Measurements from ENCODE around the gene PARM1. TPM values are rescaled to one million over a fixed set of nuclear protein-coding genes. Genes with fewer than 3 reads are reported as not detected.

PARM1 gene
- total and polyA plus RNA-seq, 2 of the 4 experiments (the other 2 are of a cell fraction): 0.07 to 0.18 TPM

GRCh38 chr4:75018811-75019479, 86.0 kb downstream of the PARM1 start:
- Histone ChIP-seq H3K4me2 (ENCODE audit: low read depth, low read length) (no peak overlapping the region), H2BK5ac (ENCODE audit: low read depth, low read length, poor library complexity, severe bottlenecking) (no peak overlapping the region), H3K27me3 (ENCODE audit: control insufficient read depth, insufficient read depth, low read length) (no peaks in the 10 kb centered on the region), H2BK120ac (ENCODE audit: low read depth, low read length) (no peak overlapping the region), H3K79me1 (ENCODE audit: low read depth in 1 of 2, low read length in 2 of 2) (no peaks in the 10 kb centered on the region), H2BK15ac (ENCODE audit: low read depth, low read length) (no peak overlapping the region), H3K14ac (replicated peaks; ENCODE audit: low read depth, low read length) (no peak overlapping the region), H2AK9ac (replicated peaks; ENCODE audit: low read depth, low read length, poor library complexity) (no peak overlapping the region), H3K36me3 (ENCODE audit: control insufficient read depth, insufficient read depth, low read length) (no peaks in the 10 kb centered on the region), H3K9me3 (ENCODE audit: control insufficient read depth, insufficient read depth, low read length) (no peaks in the 10 kb centered on the region), H2BK20ac (ENCODE audit: low read depth, low read length) (no peak overlapping the region), H3K18ac (ENCODE audit: low read depth, low read length) (no peak overlapping the region), H3K4ac (ENCODE audit: low read depth, low read length) (no peak overlapping the region), H3K56ac (ENCODE audit: extremely low read depth, insufficient read depth, low read length) (no peak overlapping the region), H4K91ac (ENCODE audit: insufficient read depth, low read depth, low read length) (no peak overlapping the region), H3K4me1 (ENCODE audit: control insufficient read depth, insufficient read depth, low read length) (no peaks in the 10 kb centered on the region), H2AK5ac (ENCODE audit: low read depth, low read length) (no peak overlapping the region), H4K20me1 (ENCODE audit: insufficient read depth, low read length) (no peaks in the 10 kb centered on the region), H2AFZ (replicated peaks; ENCODE audit: low read length, poor library complexity) (no peak overlapping the region), H3K4me3 (ENCODE audit: insufficient read depth, low read depth, low read length) (no peak overlapping the region), H4K5ac (ENCODE audit: low read depth, low read length) (no peak overlapping the region), H4K8ac (ENCODE audit: low read depth in 2 of 2, low read length in 2 of 2) (no peak overlapping the region), H3K9ac (ENCODE audit: low read depth, low read length) (no peak overlapping the region), H3K27ac (ENCODE audit: insufficient read depth, low read length) (no peak overlapping the region), H3K9me1 (ENCODE audit: insufficient read depth, low read length) (no peaks in the 10 kb centered on the region), H3K23ac (ENCODE audit: low read depth, low read length) (no peak overlapping the region)
- in situ Hi-C loops (cut with MboI; ENCODE audit: low sequenced_read_pairs): no loop called here
- dilution Hi-C loops (cut with HindIII; ENCODE audit: low sequenced_read_pairs, unreplicated experiment): no loop called here
- TF ChIP-seq NFE2L2 (IDR thresholded peaks at IDR 0.05; ENCODE audit: low read depth, low read length) (no peak), CHD1 (IDR thresholded peaks at IDR 0.05; ENCODE audit: low read depth, low read length) (no peak), MXI1 (IDR thresholded peaks at IDR 0.05; ENCODE audit: borderline replicate concordance, low read depth, low read length) (no peak), POLR2A (IDR thresholded peaks at IDR 0.05; ENCODE audit: low read depth, low read length) (no peak), RCOR1 (IDR thresholded peaks at IDR 0.05; ENCODE audit: insufficient replicate concordance, low read length) (no peak), MAFK (IDR thresholded peaks at IDR 0.05; ENCODE audit: low read depth, low read length) (no peak), MAZ (IDR thresholded peaks at IDR 0.05; ENCODE audit: borderline replicate concordance, low read depth, low read length) (no peak), RFX5 (IDR thresholded peaks at IDR 0.05; ENCODE audit: low read depth, low read length) (no peak), FOS (IDR thresholded peaks at IDR 0.05; ENCODE audit: low read depth, low read length) (no peak), ELK1 (IDR thresholded peaks at IDR 0.05; ENCODE audit: borderline replicate concordance, low read depth, low read length) (no peak), CTCF (conservative IDR thresholded peaks at IDR 0.05; ENCODE audit: low read depth, low read length) (no peak), BHLHE40 (IDR thresholded peaks at IDR 0.05; ENCODE audit: low read depth, low read length) (no peak), USF2 (IDR thresholded peaks at IDR 0.05; ENCODE audit: low read depth, low read length) (no peak)
- ChIA-PET CTCF (interaction anchor here (0.6 kb wide), 1 partner anchor 25 kb away, joined by 6 read pairs; no protein-coding TSS in a partner anchor), POLR2A (ENCODE audit: unreplicated experiment) (no interaction called here)
- WGBS, 2 experiments (ENCODE audit: extremely low coverage in 2 of 2, insufficient read length in 1 of 2): no CpG with 5 or more reads among the region's 3 CpGs
- DNase-seq (no peak), ATAC-seq (ENCODE audit: low read depth) (no peak)
- no TSS peak for BruUV-seq (replicated peaks)
- intact Hi-C loops (cut with micrococcal nuclease): no loop called here
